H1 (cell line): ENCODE data around the gene ZNF366.

Experiments
- EP300 ChIP-seq, 2 experiments: IDR thresholded peaks; 1 replicate in 1 of 2; 2 replicates in 1 of 2; pipeline ENCODE4 v1.6.1; 2011 to 2012; ENCODE audit warnings: low read depth in 2 of 2, low read length in 2 of 2, mild to moderate bottlenecking in 2 of 2, borderline replicate concordance in 1 of 2, inconsistent platforms in 1 of 2, moderate library complexity in 1 of 2
- JUN ChIP-seq: IDR thresholded peaks from 2 replicates; pipeline ENCODE4 v1.6.1; 2011; ENCODE audit warnings: low read depth, mild to moderate bottlenecking, improper control_type of control experiment, low read length
- JUND ChIP-seq: IDR thresholded peaks from 2 replicates; pipeline ENCODE4 v1.6.1; 2011; ENCODE audit warnings: mild to moderate bottlenecking, improper control_type of control experiment, low read length
- TF ChIP-seq, protein P1 (sequence below), 3 experiments: IDR thresholded peaks; 1 replicate in 2 of 3; 2 replicates in 1 of 3; pipeline versions ENCODE4 v1.5.1 to v1.6.1; 2011; ENCODE audit warnings: low read length in 3 of 3, mild to moderate bottlenecking in 3 of 3, inconsistent platforms in 2 of 3, low read depth in 1 of 3, moderate library complexity in 1 of 3; ENCODE audit not compliant: insufficient read depth in 1 of 3; ENCODE audit errors: control extremely low read depth in 1 of 3
- TF ChIP-seq, protein P2 (sequence below): IDR thresholded peaks from 2 replicates; pipeline ENCODE4 v1.6.1; 2012; ENCODE audit warnings: low read length, inconsistent platforms

DNA sequence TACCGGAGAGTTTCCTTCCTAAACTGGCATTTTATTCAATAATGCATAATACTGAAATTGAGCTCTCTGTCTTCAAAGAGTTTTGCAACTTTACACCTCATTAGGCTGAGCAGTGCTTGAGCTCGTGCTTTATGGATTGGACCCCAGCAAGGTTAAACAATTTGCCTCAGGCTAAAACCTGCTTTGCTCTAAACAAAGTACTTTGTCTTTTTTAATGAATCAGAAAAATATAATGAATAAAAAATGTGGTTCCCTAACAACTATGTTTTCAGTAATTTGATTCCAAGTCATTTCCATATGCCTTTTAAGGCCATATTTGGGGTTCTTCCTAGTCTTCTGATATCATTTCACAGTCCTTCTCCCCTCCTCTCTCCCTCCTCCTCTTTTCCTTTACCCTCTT, 20.0 kb downstream of the ZNF366 start:
- TF ChIP-seq, protein P1, sequence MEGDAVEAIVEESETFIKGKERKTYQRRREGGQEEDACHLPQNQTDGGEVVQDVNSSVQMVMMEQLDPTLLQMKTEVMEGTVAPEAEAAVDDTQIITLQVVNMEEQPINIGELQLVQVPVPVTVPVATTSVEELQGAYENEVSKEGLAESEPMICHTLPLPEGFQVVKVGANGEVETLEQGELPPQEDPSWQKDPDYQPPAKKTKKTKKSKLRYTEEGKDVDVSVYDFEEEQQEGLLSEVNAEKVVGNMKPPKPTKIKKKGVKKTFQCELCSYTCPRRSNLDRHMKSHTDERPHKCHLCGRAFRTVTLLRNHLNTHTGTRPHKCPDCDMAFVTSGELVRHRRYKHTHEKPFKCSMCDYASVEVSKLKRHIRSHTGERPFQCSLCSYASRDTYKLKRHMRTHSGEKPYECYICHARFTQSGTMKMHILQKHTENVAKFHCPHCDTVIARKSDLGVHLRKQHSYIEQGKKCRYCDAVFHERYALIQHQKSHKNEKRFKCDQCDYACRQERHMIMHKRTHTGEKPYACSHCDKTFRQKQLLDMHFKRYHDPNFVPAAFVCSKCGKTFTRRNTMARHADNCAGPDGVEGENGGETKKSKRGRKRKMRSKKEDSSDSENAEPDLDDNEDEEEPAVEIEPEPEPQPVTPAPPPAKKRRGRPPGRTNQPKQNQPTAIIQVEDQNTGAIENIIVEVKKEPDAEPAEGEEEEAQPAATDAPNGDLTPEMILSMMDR (IDR thresholded peaks at IDR 0.05; ENCODE audit: control extremely low read depth in 1 of 3, insufficient read depth in 1 of 3, low read depth in 1 of 3, low read length in 3 of 3): no peak
- TF ChIP-seq EP300 (IDR thresholded peaks at IDR 0.05; ENCODE audit: borderline replicate concordance in 1 of 2, low read depth in 2 of 2, low read length in 2 of 2): no peak
- no peak for TF ChIP-seq JUN
- TF ChIP-seq JUND: no peak
- TF ChIP-seq, protein P2, sequence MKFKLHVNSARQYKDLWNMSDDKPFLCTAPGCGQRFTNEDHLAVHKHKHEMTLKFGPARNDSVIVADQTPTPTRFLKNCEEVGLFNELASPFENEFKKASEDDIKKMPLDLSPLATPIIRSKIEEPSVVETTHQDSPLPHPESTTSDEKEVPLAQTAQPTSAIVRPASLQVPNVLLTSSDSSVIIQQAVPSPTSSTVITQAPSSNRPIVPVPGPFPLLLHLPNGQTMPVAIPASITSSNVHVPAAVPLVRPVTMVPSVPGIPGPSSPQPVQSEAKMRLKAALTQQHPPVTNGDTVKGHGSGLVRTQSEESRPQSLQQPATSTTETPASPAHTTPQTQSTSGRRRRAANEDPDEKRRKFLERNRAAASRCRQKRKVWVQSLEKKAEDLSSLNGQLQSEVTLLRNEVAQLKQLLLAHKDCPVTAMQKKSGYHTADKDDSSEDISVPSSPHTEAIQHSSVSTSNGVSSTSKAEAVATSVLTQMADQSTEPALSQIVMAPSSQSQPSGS: no peak
